ENCODE results near the gene FBXL4.

The FBXL4 gene

GRCh38 chr6:98975421-98975820, 27.7 kb upstream of the FBXL4 start:
- H3K4me3 ChIP-seq (ENCODE audit: low read depth, low read length) = no peak overlapping the region
- TF ChIP-seq, protein P1, sequence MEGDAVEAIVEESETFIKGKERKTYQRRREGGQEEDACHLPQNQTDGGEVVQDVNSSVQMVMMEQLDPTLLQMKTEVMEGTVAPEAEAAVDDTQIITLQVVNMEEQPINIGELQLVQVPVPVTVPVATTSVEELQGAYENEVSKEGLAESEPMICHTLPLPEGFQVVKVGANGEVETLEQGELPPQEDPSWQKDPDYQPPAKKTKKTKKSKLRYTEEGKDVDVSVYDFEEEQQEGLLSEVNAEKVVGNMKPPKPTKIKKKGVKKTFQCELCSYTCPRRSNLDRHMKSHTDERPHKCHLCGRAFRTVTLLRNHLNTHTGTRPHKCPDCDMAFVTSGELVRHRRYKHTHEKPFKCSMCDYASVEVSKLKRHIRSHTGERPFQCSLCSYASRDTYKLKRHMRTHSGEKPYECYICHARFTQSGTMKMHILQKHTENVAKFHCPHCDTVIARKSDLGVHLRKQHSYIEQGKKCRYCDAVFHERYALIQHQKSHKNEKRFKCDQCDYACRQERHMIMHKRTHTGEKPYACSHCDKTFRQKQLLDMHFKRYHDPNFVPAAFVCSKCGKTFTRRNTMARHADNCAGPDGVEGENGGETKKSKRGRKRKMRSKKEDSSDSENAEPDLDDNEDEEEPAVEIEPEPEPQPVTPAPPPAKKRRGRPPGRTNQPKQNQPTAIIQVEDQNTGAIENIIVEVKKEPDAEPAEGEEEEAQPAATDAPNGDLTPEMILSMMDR (IDR thresholded peaks at IDR 0.05; ENCODE audit: low read depth, low read length) = no peak
- H3K36me3 ChIP-seq = no peaks in the 10 kb centered on the region
- H3K27ac ChIP-seq = no peak overlapping the region
- H3K9me3 ChIP-seq (ENCODE audit: severe bottlenecking) = no peaks in the 10 kb centered on the region
- no peak for DNase-seq
- no peaks in the 10 kb centered on the region for H3K27me3 ChIP-seq (ENCODE audit: insufficient read depth, low read depth, severe bottlenecking)

DNA sequence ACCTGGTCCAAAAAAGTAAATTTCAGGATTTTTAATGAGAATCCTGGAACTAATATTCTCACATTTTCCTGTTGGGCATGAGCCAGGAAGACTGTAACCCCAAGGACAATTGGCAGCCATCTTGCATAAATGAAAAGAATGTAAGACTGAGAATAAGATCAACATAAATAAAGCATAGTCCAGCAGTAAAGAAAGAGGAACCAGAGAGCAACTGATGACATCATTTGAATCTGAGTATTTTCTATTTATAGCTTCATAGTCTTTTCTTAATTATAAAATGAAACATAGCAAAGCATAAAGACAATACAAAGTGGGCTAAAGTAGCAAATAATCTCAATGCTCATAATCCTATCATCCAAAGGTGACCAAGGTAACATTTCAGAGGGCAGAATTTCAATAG, 26.6 kb upstream of the FBXL4 start:
- TF ChIP-seq, protein P1 (IDR thresholded peaks at IDR 0.05; ENCODE audit: low read depth, low read length) = no peak
- DNase-seq = no peak
- no peaks in the 10 kb centered on the region for H3K36me3 ChIP-seq
- no peak overlapping the region for H3K4me3 ChIP-seq (ENCODE audit: low read depth, low read length)
- H3K27ac ChIP-seq = no peak overlapping the region
- no peaks in the 10 kb centered on the region for H3K27me3 ChIP-seq (ENCODE audit: insufficient read depth, low read depth, severe bottlenecking)
- no peaks in the 10 kb centered on the region for H3K9me3 ChIP-seq (ENCODE audit: severe bottlenecking)

GRCh38 chr6:98973571-98973970, 25.8 kb upstream of the FBXL4 start:
- no peaks in the 10 kb centered on the region for H3K9me3 ChIP-seq (ENCODE audit: severe bottlenecking)
- no peak overlapping the region for H3K4me3 ChIP-seq (ENCODE audit: low read depth, low read length)
- H3K27me3 ChIP-seq (ENCODE audit: insufficient read depth, low read depth, severe bottlenecking) = no peaks in the 10 kb centered on the region
- DNase-seq = no peak
- TF ChIP-seq, protein P1 (IDR thresholded peaks at IDR 0.05; ENCODE audit: low read depth, low read length) = no peak
- H3K27ac ChIP-seq = no peak overlapping the region
- H3K36me3 ChIP-seq = no peaks in the 10 kb centered on the region

GRCh38 chr6:98971303-98971702, 23.6 kb upstream of the FBXL4 start:
- Histone ChIP-seq H3K9me3 (ENCODE audit: severe bottlenecking) (no peaks in the 10 kb centered on the region), H3K4me3 (ENCODE audit: low read depth, low read length) (no peak overlapping the region), H3K27me3 (ENCODE audit: insufficient read depth, low read depth, severe bottlenecking) (no peaks in the 10 kb centered on the region), H3K27ac (no peak overlapping the region), H3K36me3 (no peaks in the 10 kb centered on the region)
- TF ChIP-seq, protein P1 (IDR thresholded peaks at IDR 0.05; ENCODE audit: low read depth, low read length) = no peak
- no peak for DNase-seq

DNA sequence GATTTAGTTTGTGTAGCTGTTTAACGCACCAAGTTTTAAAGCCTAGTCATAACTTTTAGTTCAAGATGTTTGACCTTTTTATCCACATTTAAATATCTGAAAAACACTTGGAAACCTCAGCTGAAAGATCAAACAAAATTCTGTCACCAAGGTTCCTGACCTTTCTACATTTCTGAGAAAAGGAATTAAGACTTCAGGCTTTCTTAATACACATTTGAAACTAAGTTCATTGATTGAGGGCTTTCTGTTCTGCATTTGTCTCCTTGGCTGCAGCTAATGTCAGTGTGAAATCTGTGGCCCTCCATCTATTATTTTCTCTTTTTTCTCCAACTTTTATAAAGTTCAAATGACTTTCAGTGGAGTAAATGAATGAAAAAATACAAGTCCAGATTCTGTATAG, 22.7 kb upstream of the FBXL4 start:
- Histone ChIP-seq H3K4me3 (ENCODE audit: low read depth, low read length) (no peak overlapping the region), H3K36me3 (no peaks in the 10 kb centered on the region), H3K27me3 (ENCODE audit: insufficient read depth, low read depth, severe bottlenecking) (no peaks in the 10 kb centered on the region), H3K27ac (no peak overlapping the region), H3K9me3 (ENCODE audit: severe bottlenecking) (no peaks in the 10 kb centered on the region)
- TF ChIP-seq, protein P1 (IDR thresholded peaks at IDR 0.05; ENCODE audit: low read depth, low read length) = no peak
- no peak for DNase-seq

DNA sequence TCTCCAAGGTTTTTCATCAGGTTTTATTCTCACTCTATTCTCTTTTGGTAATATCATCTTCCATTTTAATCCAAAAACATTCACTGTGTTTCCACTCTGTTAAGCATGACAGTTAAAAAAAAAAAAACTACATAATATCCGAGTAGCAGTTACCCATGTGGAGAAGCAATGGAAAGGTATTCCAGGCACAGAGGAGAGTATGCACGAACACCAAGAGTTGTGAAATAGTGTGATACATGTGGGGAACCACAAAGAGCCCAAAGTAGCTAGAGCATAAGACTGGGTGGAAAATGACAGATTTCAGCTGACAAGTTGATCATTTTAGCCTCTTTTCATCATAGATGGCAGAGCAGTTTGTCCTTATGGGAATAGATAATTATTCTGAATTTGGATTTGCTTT, 19.9 kb upstream of the FBXL4 start:
- TF ChIP-seq, protein P1 (IDR thresholded peaks at IDR 0.05; ENCODE audit: low read depth, low read length) = no peak
- Histone ChIP-seq H3K36me3 (no peaks in the 10 kb centered on the region), H3K4me3 (ENCODE audit: low read depth, low read length) (no peak overlapping the region), H3K9me3 (ENCODE audit: severe bottlenecking) (no peaks in the 10 kb centered on the region), H3K27ac (no peak overlapping the region), H3K27me3 (ENCODE audit: insufficient read depth, low read depth, severe bottlenecking) (no peaks in the 10 kb centered on the region)
- DNase-seq = no peak
